Fibroblast of lung (primary cell): ENCODE results near the gene C4orf54. TPM values are rescaled to one million over a fixed set of nuclear protein-coding genes. Genes with fewer than 3 reads are reported as not detected.

Source experiments
- DNase-seq, 2 donors: peaks; one replicate each; pipeline versions ENCODE4 v3.0.0 to v3.0.0-alpha.2; 2010; ENCODE audit warnings: low read depth in 2 of 2
- H2AFZ ChIP-seq: 2 replicates; pipeline ENCODE4 v1.5.1; 2012; ENCODE audit warnings: low read length, control low read depth, inconsistent platforms
- H3K27ac ChIP-seq: 2 replicates; pipeline ENCODE4 v1.5.1; 2011; ENCODE audit warnings: low read length, control low read depth; ENCODE audit not compliant: insufficient read depth
- H3K27me3 ChIP-seq: 2 replicates; pipeline ENCODE4 v1.5.1; 2011; ENCODE audit warnings: mild to moderate bottlenecking, low read length; ENCODE audit not compliant: control insufficient read depth, insufficient read depth
- H3K36me3 ChIP-seq: 2 replicates; pipeline ENCODE4 v1.5.1; 2011; ENCODE audit warnings: low read length; ENCODE audit not compliant: control insufficient read depth, insufficient read depth
- H3K4me1 ChIP-seq: 2 replicates; pipeline ENCODE4 v1.5.1; 2011; ENCODE audit warnings: low read length; ENCODE audit not compliant: control insufficient read depth, insufficient read depth; ENCODE audit errors: extremely low read depth
- H3K4me2 ChIP-seq: 2 replicates; pipeline ENCODE4 v1.5.1; 2011; ENCODE audit warnings: low read length, control low read depth; ENCODE audit not compliant: insufficient read depth; ENCODE audit errors: extremely low read depth
- H3K4me3 ChIP-seq, 4 experiments: fragments of 200-600 bp in 1 of 4; sonication (generic) in 1 of 4; replicated peaks in 1 of 4; 2 replicates each; pipeline ENCODE4 v1.5.1; 2011 to 2016; ENCODE audit warnings: low read length in 4 of 4, low read depth in 3 of 4, mild to moderate bottlenecking in 3 of 4, control low read depth in 2 of 4, inconsistent platforms in 1 of 4, mixed read lengths in 1 of 4; ENCODE audit not compliant: insufficient read depth in 1 of 4; ENCODE audit errors: control extremely low read depth in 1 of 4
- H3K79me2 ChIP-seq: 2 replicates; pipeline ENCODE4 v1.5.1; 2012; ENCODE audit warnings: mild to moderate bottlenecking, low read length, inconsistent platforms; ENCODE audit not compliant: control insufficient read depth, insufficient read depth
- H3K9ac ChIP-seq: 2 replicates; pipeline ENCODE4 v1.5.1; 2011; ENCODE audit warnings: mild to moderate bottlenecking, low read length, control low read depth; ENCODE audit not compliant: insufficient read depth
- H3K9me3 ChIP-seq: 2 replicates; pipeline ENCODE4 v1.5.1; 2012; ENCODE audit warnings: low read depth, low read length; ENCODE audit not compliant: control insufficient read depth, insufficient read depth
- H4K20me1 ChIP-seq: 2 replicates; pipeline ENCODE4 v1.5.1; 2011; ENCODE audit warnings: low read length; ENCODE audit not compliant: control insufficient read depth, insufficient read depth; ENCODE audit errors: extremely low read depth
- CTCF ChIP-seq, 2 donors: IDR thresholded peaks in 1 of 2; conservative IDR thresholded peaks in 1 of 2; 1 replicate in 1 of 2; 2 replicates in 1 of 2; pipeline ENCODE4 v1.5.1; 2011 to 2012; ENCODE audit warnings: low read length in 2 of 2, control low read depth in 1 of 2, inconsistent platforms in 1 of 2, low read depth in 1 of 2, mild to moderate bottlenecking in 1 of 2
- EZH2 ChIP-seq: IDR thresholded peaks from 2 replicates; pipeline ENCODE4 v1.5.1; 2012; ENCODE audit warnings: low read length, control low read depth, mild to moderate bottlenecking; ENCODE audit errors: missing control alignments
- polyA plus RNA-seq, 2 donors: library from polyadenylated mRNA; depleted of rRNA in 1 of 2; stranded (reverse) in 1 of 2; unstranded in 1 of 2; fragments of >200 nt; gene quantifications; 2 replicates each; pipeline ENCODE4 v1.2.1, GENCODE V29; 2011 to 2012; ENCODE audit warnings: missing spikeins in 1 of 2
- total RNA-seq: library from RNA; depleted of rRNA; stranded (reverse); fragments of >200 nt; gene quantifications from 2 replicates; pipeline ENCODE4 v1.2.1, GENCODE V29; 2014

Gene C4orf54
- total and polyA plus RNA-seq, 2 donors (not counting 1 experiment from before 2014, with no cell fraction given) = under 0.01 to 0.01 TPM

GRCh38 chr4:99651016-99651769 is 6.4 kb downstream of the C4orf54 start:
- H3K36me3 ChIP-seq = no peaks in the 10 kb centered on the region
- H3K9ac ChIP-seq = no peak overlapping the region
- no peak overlapping the region for H2AFZ ChIP-seq
- H3K27ac ChIP-seq = no peak overlapping the region
- H3K4me3 ChIP-seq = no peak overlapping the region
- no peaks in the 10 kb centered on the region for H3K27me3 ChIP-seq
- H3K79me2 ChIP-seq = no peaks in the 10 kb centered on the region
- DNase-seq = no peak
- no peaks in the 10 kb centered on the region for H4K20me1 ChIP-seq
- no peaks in the 10 kb centered on the region for H3K9me3 ChIP-seq
- TF ChIP-seq CTCF (conservative IDR thresholded peaks at IDR 0.05 in 1 of 2, IDR thresholded peaks at IDR 0.05 in 1 of 2; ENCODE audit: low read depth in 1 of 2, low read length in 2 of 2) = no peak
- no peak for TF ChIP-seq EZH2
- H3K4me1 ChIP-seq = no peaks in the 10 kb centered on the region
- H3K4me2 ChIP-seq = no peak overlapping the region

- Histone ChIP-seq H3K4me3 (no peak overlapping the region), H3K27me3 (no peaks in the 10 kb centered on the region), H2AFZ (no peak overlapping the region), H3K4me1 (no peaks in the 10 kb centered on the region), H3K79me2 (no peaks in the 10 kb centered on the region), H3K9ac (no peak overlapping the region), H3K36me3 (no peaks in the 10 kb centered on the region), H4K20me1 (no peaks in the 10 kb centered on the region), H3K4me2 (no peak overlapping the region), H3K9me3 (no peaks in the 10 kb centered on the region), H3K27ac (no peak overlapping the region)
- no peak for DNase-seq
- no peak for TF ChIP-seq EZH2
- no peak for TF ChIP-seq CTCF (conservative IDR thresholded peaks at IDR 0.05 in 1 of 2, IDR thresholded peaks at IDR 0.05 in 1 of 2; ENCODE audit: low read depth in 1 of 2, low read length in 2 of 2)
Measured at GRCh38 chr4:99649778-99650177, 7.8 kb downstream of the C4orf54 start.

GRCh38 chr4:99649208-99649607 is 8.4 kb downstream of the C4orf54 start:
- TF ChIP-seq EZH2 (no peak), CTCF (conservative IDR thresholded peaks at IDR 0.05 in 1 of 2, IDR thresholded peaks at IDR 0.05 in 1 of 2; ENCODE audit: low read depth in 1 of 2, low read length in 2 of 2) (no peak)
- no peaks in the 10 kb centered on the region for H3K36me3 ChIP-seq
- no peak overlapping the region for H3K9ac ChIP-seq
- H3K79me2 ChIP-seq = no peaks in the 10 kb centered on the region
- H3K4me1 ChIP-seq = no peaks in the 10 kb centered on the region
- no peak overlapping the region for H3K4me3 ChIP-seq
- no peaks in the 10 kb centered on the region for H4K20me1 ChIP-seq
- no peaks in the 10 kb centered on the region for H3K27me3 ChIP-seq
- H3K27ac ChIP-seq = no peak overlapping the region
- H3K4me2 ChIP-seq = no peak overlapping the region
- H3K9me3 ChIP-seq = no peaks in the 10 kb centered on the region
- DNase-seq = no peak
- H2AFZ ChIP-seq = no peak overlapping the region
